HepG2 (cell line): Measurements from ENCODE around the gene SBSN. TPM values are rescaled to one million over a fixed set of nuclear protein-coding genes. Genes with fewer than 3 reads are reported as not detected.
A peak's percentile ranks its signal among the peaks of the same experiment; 100 is the strongest.

Source experiments
- ARNT ChIP-seq: fragments of 450-650 bp; IDR thresholded peaks from 2 replicates; pipeline ENCODE4 v1.6.1; 2017
- DRAP1 ChIP-seq: IDR thresholded peaks from 2 replicates; pipeline ENCODE4 v1.6.1; 2016; ENCODE audit warnings: missing genetic modification reagents, missing compliant biosample characterization
- E2F5 ChIP-seq: sonication (generic); formaldehyde crosslinking; conservative IDR thresholded peaks from 2 replicates; pipeline ENCODE4 v1.4.0; 2020; ENCODE audit warnings: missing genetic modification reagents
- EEA1 ChIP-seq: sonication (generic); formaldehyde crosslinking; IDR thresholded peaks from 2 replicates; pipeline ENCODE4 v1.5.1; 2020; ENCODE audit warnings: mild to moderate bottlenecking, missing genetic modification reagents, borderline replicate concordance
- FOXJ3 ChIP-seq: sonication (generic); formaldehyde crosslinking; IDR thresholded peaks from 2 replicates; pipeline ENCODE4 v1.4.0; 2020; ENCODE audit warnings: missing genetic modification reagents, mild to moderate bottlenecking, borderline replicate concordance
- HDAC1 ChIP-seq: sonication (generic); formaldehyde crosslinking; IDR thresholded peaks from 2 replicates; pipeline ENCODE4 v1.5.1; 2020; ENCODE audit warnings: mild to moderate bottlenecking, missing genetic modification reagents
- HDAC2 ChIP-seq: sonication (generic); formaldehyde crosslinking; IDR thresholded peaks from 2 replicates; pipeline ENCODE4 v1.4.0; 2020; ENCODE audit warnings: missing genetic modification reagents
- HNF4A ChIP-seq: sonication (generic); formaldehyde crosslinking; IDR thresholded peaks from 2 replicates; pipeline ENCODE4 v1.4.0; 2020; ENCODE audit warnings: missing genetic modification reagents
- KAT8 ChIP-seq: IDR thresholded peaks from 2 replicates; pipeline ENCODE4 v1.6.1; 2016; ENCODE audit warnings: missing genetic modification reagents, missing compliant biosample characterization
- LRRFIP1 ChIP-seq: sonication (generic); formaldehyde crosslinking; conservative IDR thresholded peaks from 2 replicates; pipeline ENCODE4 v1.4.0; 2020; ENCODE audit warnings: missing genetic modification reagents
- MBD4 ChIP-seq: IDR thresholded peaks from 2 replicates; pipeline ENCODE4 v1.6.1; 2012; ENCODE audit warnings: low read length, inconsistent platforms, borderline replicate concordance
- MIER2 ChIP-seq: IDR thresholded peaks from 2 replicates; pipeline ENCODE4 v1.6.1; 2016; ENCODE audit warnings: missing biosample characterization, missing genetic modification reagents
- THAP11 ChIP-seq: IDR thresholded peaks from 2 replicates; pipeline ENCODE4 v1.6.1; 2016; ENCODE audit warnings: missing biosample characterization, missing genetic modification reagents
- TOPORS ChIP-seq: sonication (generic); formaldehyde crosslinking; IDR thresholded peaks from 2 replicates; pipeline ENCODE4 v1.8.0; 2023; ENCODE audit warnings: mild to moderate bottlenecking, missing genetic modification reagents
- ZFAT ChIP-seq: sonication (generic); formaldehyde crosslinking; conservative IDR thresholded peaks from 2 replicates; pipeline ENCODE4 v1.8.1; 2023; ENCODE audit warnings: missing genetic modification reagents, inconsistent platforms
- ZNF280D ChIP-seq: sonication (generic); formaldehyde crosslinking; IDR thresholded peaks from 2 replicates; pipeline ENCODE4 v1.5.1; 2020; ENCODE audit warnings: mild to moderate bottlenecking, missing genetic modification reagents
- ZNF3 ChIP-seq: IDR thresholded peaks from 2 replicates; pipeline ENCODE4 v1.7.0; 2017; ENCODE audit warnings: inconsistent platforms
- ZNF337 ChIP-seq: sonication (generic); formaldehyde crosslinking; IDR thresholded peaks from 2 replicates; pipeline ENCODE4 v1.5.1; 2020; ENCODE audit warnings: missing genetic modification reagents, low read depth, mild to moderate bottlenecking, borderline replicate concordance
- ZNF652 ChIP-seq: IDR thresholded peaks from 2 replicates; pipeline ENCODE4 v1.6.1; 2016; ENCODE audit warnings: low read depth, borderline replicate concordance
- ZNF709 ChIP-seq: sonication (generic); formaldehyde crosslinking; IDR thresholded peaks from 2 replicates; pipeline ENCODE4 v1.5.0; 2020; ENCODE audit warnings: mild to moderate bottlenecking, missing genetic modification reagents
- ZNF720 ChIP-seq: sonication (generic); formaldehyde crosslinking; IDR thresholded peaks from 2 replicates; pipeline ENCODE4 v1.4.0; 2020; ENCODE audit warnings: missing genetic modification reagents
- ZNF773 ChIP-seq: sonication (generic); formaldehyde crosslinking; IDR thresholded peaks from 2 replicates; pipeline ENCODE4 v1.4.0; 2020; ENCODE audit warnings: missing genetic modification reagents, borderline replicate concordance
- ZNF792 ChIP-seq: IDR thresholded peaks from 2 replicates; pipeline ENCODE4 v1.6.1; 2016
- ZXDC ChIP-seq: sonication (generic); formaldehyde crosslinking; IDR thresholded peaks from 2 replicates; pipeline ENCODE4 v1.5.0; 2020; ENCODE audit warnings: mild to moderate bottlenecking, missing genetic modification reagents
- polyA plus RNA-seq, 8 experiments: library from polyadenylated mRNA; depleted of rRNA in 3 of 8; stranded (reverse) in 7 of 8; unstranded in 1 of 8; fragments of >200 nt; fragmentation: Illumina TruSeq in 4 of 8; extraction: Trizol in 4 of 8; gene quantifications; 2 replicates each; pipeline versions ENCODE4 v1.2.1 to v1.2.3, GENCODE V29; 2011 to 2016; ENCODE audit warnings: low read depth in 4 of 8, missing spikeins in 1 of 8, mixed read lengths in 1 of 8; ENCODE audit not compliant: insufficient read depth in 1 of 8
- total RNA-seq, 5 experiments: library from RNA; depleted of rRNA; stranded (reverse); fragments of >200 nt; fragmentation: Illumina TruSeq; extraction: Trizol; gene quantifications; 2 replicates each; pipeline ENCODE4 v1.2.3, GENCODE V29; 2016; ENCODE audit warnings: low read depth in 1 of 5

SBSN gene
- total and polyA plus RNA-seq, 2 of the 13 experiments (the other 11 are each of a cell fraction or from before 2014, with no cell fraction given): not detected

GRCh38 chr19:35569281-35569781 lies 41.2 kb upstream of the SBSN start (continued):
- no peak for TF ChIP-seq DRAP1 (CRISPR knock-in tag)
- TF ChIP-seq ZNF337: no peak
- no peak for TF ChIP-seq TOPORS
- TF ChIP-seq MIER2 (CRISPR knock-in tag): peak; percentile 72; the same call in 1 of the 2 replicates
- TF ChIP-seq ZFAT (CRISPR knock-in tag): no peak
- TF ChIP-seq ZNF792 (CRISPR knock-in tag): peak; percentile 65; the same call in 1 of the 2 replicates
- no peak for TF ChIP-seq ZNF709
- no peak for TF ChIP-seq LRRFIP1 (CRISPR knock-in tag)
- TF ChIP-seq ZNF280D (CRISPR knock-in tag): no peak
- TF ChIP-seq ARNT: no peak
- TF ChIP-seq ZNF652 (CRISPR knock-in tag): no peak
- peak; percentile 37; the same call in 1 of the 2 replicates for TF ChIP-seq THAP11
- no peak for TF ChIP-seq ZNF773 (CRISPR knock-in tag)
- peak; percentile 36; the same call in 1 of the 2 replicates for TF ChIP-seq FOXJ3 (CRISPR knock-in tag)
- TF ChIP-seq HDAC2 (CRISPR knock-in tag): peak; percentile 95
- no peak for TF ChIP-seq MBD4
- TF ChIP-seq E2F5 (CRISPR knock-in tag): no peak
- TF ChIP-seq ZNF720: no peak
- peak; percentile 88 for TF ChIP-seq HNF4A (CRISPR knock-in tag)
- peak; percentile 71 for TF ChIP-seq HDAC1 (CRISPR knock-in tag)
- no peak for TF ChIP-seq ZXDC (CRISPR knock-in tag)
- TF ChIP-seq ZNF3: no peak
- TF ChIP-seq KAT8 (CRISPR knock-in tag): peak; percentile 50; the same call in 1 of the 2 replicates
- no peak for TF ChIP-seq EEA1 (CRISPR knock-in tag)
